ENCODE measurements around the gene GPR137B. TPM values are rescaled to one million over a fixed set of nuclear protein-coding genes. Genes with fewer than 3 reads are reported as not detected.

The GPR137B gene
- polyA plus RNA-seq, 1 experiment: 15.7 TPM

- ChIA-PET CTCF (interaction anchor here (0.6 to 1.4 kb wide), 2 partner anchors 432 to 436 kb away, joined by 3 to 4 read pairs; no protein-coding TSS in a partner anchor), POLR2A (interaction anchor here (0.5 to 0.7 kb wide), 2 partner anchors 13 to 429 kb away, joined by 3 to 6 read pairs; no protein-coding TSS in a partner anchor)
- no peak for TF ChIP-seq CTCF (IDR thresholded peaks at IDR 0.05; ENCODE audit: low read depth, low read length)
- Histone ChIP-seq H3K27ac (ENCODE audit: low read depth, low read length) (no peak overlapping the region), H3K9me3 (ENCODE audit: control insufficient read depth, insufficient read depth, low read length) (peaks cover 14% of the 10 kb centered on the region), H3K4me3 (ENCODE audit: low read depth, low read length) (no peak overlapping the region), H3K27me3 (ENCODE audit: control insufficient read depth, insufficient read depth, low read length) (peaks cover 2% of the 10 kb centered on the region)
- DNase-seq (ENCODE audit: low read depth, low spot score): no peak
These were observed 42.9 kb upstream of the GPR137B start for GRCh38 chr1:236099355-236099974.

- no peak for TF ChIP-seq CTCF (IDR thresholded peaks at IDR 0.05; ENCODE audit: low read depth, low read length)
- Histone ChIP-seq H3K4me3 (ENCODE audit: low read depth, low read length) (no peak overlapping the region), H3K9me3 (ENCODE audit: control insufficient read depth, insufficient read depth, low read length) (peaks cover 14% of the 10 kb centered on the region), H3K27me3 (ENCODE audit: control insufficient read depth, insufficient read depth, low read length) (peaks cover 2% of the 10 kb centered on the region), H3K27ac (ENCODE audit: low read depth, low read length) (no peak overlapping the region)
- ChIA-PET POLR2A (no interaction called here), CTCF (no interaction called here)
- DNase-seq (ENCODE audit: low read depth, low spot score): no peak
These were observed 41.5 kb upstream of the GPR137B start for GRCh38 chr1:236100799-236101198.

GRCh38 chr1:236101233-236102200, 40.8 kb upstream of the GPR137B start:
- ChIA-PET CTCF (interaction anchor here (0.6 to 1.0 kb wide), 3 partner anchors 11 to 451 kb away, joined by 3 read pairs; no protein-coding TSS in a partner anchor), POLR2A (no interaction called here)
- no peak overlapping the region for H3K27ac ChIP-seq (ENCODE audit: low read depth, low read length)
- H3K4me3 ChIP-seq (ENCODE audit: low read depth, low read length): no peak overlapping the region
- peaks cover 2% of the 10 kb centered on the region for H3K27me3 ChIP-seq (ENCODE audit: control insufficient read depth, insufficient read depth, low read length)
- no peak for TF ChIP-seq CTCF (IDR thresholded peaks at IDR 0.05; ENCODE audit: low read depth, low read length)
- H3K9me3 ChIP-seq (ENCODE audit: control insufficient read depth, insufficient read depth, low read length): peaks cover 14% of the 10 kb centered on the region
- DNase-seq (ENCODE audit: low read depth, low spot score): no peak

- no peak overlapping the region for H3K27ac ChIP-seq (ENCODE audit: low read depth, low read length)
- peaks cover 4% of the 10 kb centered on the region for H3K9me3 ChIP-seq (ENCODE audit: control insufficient read depth, insufficient read depth, low read length)
- TF ChIP-seq CTCF (IDR thresholded peaks at IDR 0.05; ENCODE audit: low read depth, low read length): no peak
- no peak overlapping the region for H3K4me3 ChIP-seq (ENCODE audit: low read depth, low read length)
- DNase-seq (ENCODE audit: low read depth, low spot score): no peak
- ChIA-PET POLR2A (no interaction called here), CTCF (interaction anchor here (0.6 to 3.4 kb wide), 6 partner anchors 12 to 457 kb away, joined by 3 to 14 read pairs (median 3); no protein-coding TSS in a partner anchor)
- H3K27me3 ChIP-seq (ENCODE audit: control insufficient read depth, insufficient read depth, low read length): peaks cover 2% of the 10 kb centered on the region
These were observed 39.7 kb upstream of the GPR137B start for GRCh38 chr1:236102611-236103010.
